ENCODE results near the gene SMAP1.

Gene SMAP1

GRCh38 chr6:70838907-70839285 is 171.2 kb downstream of the SMAP1 start:
- TF ChIP-seq, protein P1, sequence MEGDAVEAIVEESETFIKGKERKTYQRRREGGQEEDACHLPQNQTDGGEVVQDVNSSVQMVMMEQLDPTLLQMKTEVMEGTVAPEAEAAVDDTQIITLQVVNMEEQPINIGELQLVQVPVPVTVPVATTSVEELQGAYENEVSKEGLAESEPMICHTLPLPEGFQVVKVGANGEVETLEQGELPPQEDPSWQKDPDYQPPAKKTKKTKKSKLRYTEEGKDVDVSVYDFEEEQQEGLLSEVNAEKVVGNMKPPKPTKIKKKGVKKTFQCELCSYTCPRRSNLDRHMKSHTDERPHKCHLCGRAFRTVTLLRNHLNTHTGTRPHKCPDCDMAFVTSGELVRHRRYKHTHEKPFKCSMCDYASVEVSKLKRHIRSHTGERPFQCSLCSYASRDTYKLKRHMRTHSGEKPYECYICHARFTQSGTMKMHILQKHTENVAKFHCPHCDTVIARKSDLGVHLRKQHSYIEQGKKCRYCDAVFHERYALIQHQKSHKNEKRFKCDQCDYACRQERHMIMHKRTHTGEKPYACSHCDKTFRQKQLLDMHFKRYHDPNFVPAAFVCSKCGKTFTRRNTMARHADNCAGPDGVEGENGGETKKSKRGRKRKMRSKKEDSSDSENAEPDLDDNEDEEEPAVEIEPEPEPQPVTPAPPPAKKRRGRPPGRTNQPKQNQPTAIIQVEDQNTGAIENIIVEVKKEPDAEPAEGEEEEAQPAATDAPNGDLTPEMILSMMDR (IDR thresholded peaks at IDR 0.05) = no peak

GRCh38 chr6:70839286-70840266 is 171.9 kb downstream of the SMAP1 start:
- TF ChIP-seq, protein P1 (IDR thresholded peaks at IDR 0.05) = no peak

DNA sequence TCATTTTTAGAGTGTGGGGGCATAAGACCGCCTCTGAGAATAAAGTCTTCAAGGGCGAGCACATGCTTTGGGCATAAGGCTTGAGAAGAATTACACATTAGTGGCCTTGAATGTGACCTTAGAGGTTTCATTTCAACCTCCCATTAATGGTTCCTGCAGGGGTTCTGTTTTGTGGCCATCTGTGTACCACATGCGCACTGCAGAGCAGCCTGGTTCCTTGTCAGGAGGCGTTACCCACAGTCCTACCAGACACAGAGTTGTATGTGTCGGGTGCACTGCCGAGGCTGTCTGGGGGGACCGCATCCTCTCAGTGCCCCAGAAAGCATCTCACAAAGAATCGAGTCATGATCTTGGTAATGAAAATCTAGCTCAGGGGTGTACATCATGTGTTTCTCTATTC is 173.4 kb downstream of the SMAP1 start:
- TF ChIP-seq, protein P1 (IDR thresholded peaks at IDR 0.05) = no peak

DNA sequence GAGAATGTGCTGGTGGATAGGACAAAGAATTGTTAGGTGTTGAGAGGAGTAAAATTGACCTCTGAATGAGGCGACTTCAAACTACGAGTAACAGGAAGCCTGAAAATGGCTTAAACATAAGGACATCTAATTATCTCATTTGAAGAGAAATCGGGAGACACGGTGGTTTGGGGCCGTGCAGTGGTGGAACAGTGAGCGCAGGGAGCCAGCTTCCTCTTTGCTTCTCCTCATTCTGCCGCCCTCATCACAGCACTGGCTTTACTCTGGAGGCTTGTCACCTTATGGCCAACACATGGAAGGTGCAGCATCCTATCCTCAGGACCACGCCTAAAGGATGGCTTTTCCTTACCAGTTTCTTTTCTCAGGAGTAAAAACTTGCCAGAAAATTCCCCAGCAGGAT is 174.9 kb downstream of the SMAP1 start:
- TF ChIP-seq, protein P1 (IDR thresholded peaks at IDR 0.05) = no peak

DNA sequence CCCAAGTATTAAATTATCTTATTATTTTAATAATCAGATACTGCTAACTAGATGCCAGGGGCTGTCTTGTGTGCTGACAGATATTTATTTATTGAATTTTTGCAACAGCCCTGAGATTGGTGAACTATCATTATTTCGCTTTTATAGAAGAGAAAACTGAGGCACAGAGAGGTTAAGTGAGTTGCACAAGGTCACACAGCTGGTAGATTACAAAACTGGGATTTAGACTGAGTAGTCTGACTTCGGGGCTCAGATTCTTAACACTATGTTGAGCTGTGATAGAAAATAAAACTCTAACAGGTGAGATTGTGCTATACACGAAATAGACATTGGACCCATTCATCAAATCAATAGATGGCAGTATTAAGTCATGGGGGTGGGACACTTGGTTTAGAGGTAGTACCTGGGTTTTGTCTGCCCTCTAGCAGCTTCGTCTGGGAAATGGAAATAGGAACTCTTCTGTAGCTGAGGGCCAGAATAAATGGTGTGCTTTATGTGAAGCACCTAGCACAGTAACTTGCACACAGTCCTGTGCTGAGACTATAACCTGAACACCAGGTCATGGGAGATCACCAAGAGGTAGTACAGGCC is 175.7 kb downstream of the SMAP1 start:
- TF ChIP-seq, protein P1 (IDR thresholded peaks at IDR 0.05) = no peak

DNA sequence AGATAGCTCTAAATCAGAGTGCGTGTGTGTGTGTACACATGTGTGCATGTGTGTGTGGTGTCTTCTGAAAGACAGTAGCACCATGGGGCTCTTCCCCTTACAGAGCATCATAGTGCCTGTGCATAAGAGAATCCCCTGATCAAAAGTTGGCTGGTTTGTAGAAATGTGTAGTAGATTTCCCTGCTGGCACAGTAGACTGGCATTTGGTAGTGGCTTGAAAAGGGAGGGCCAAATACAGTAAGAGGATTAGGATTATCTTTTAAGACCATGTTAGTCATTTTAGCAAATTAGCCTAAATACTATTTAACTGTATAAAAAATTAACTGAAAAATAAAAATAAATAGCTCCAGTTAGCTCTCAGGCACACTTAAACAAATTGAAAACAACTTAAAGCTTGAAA is 176.6 kb downstream of the SMAP1 start:
- TF ChIP-seq, protein P1 (IDR thresholded peaks at IDR 0.05) = no peak

DNA sequence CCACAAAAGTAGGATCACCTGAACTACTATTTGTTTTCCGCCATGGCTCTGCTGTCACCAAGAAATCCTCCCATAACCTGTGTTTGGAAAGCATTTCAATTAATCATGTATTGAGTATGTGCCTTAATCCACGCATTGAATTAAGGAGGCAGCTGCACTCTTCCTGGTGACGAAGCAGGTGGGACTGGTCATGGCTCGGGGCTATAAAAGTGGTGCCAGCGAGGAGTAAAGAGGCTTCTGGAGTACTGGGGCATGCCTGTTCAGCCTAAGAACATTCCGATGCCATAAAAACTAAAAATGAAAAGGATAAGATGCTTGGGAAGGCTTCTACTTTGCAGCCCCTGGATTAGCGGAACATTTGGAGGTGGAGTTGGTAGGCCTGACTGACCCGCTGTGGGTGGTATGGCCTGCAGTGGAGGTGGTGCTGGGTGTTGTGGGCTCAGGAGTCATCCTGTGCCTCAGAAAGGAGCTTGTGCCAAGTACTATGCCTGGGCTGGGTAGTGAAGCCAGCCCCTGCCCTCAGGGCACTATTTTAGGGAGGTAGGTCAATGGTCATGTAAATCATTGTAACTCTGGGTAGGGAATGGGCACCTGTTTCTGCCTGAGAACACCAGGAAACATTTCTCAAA is 178.6 kb downstream of the SMAP1 start:
- TF ChIP-seq, protein P1 (IDR thresholded peaks at IDR 0.05) = no peak
